SU-DHL-6 (cell line): Measurements from ENCODE around the gene MDM4.

Source experiments
- EZH2phosphoT487 ChIP-seq: fragments of 200-600 bp; sonication (generic), shearing (Covaris generic); conservative IDR thresholded peaks from 2 replicates; pipeline ENCODE4 v1.6.1; 2018; ENCODE audit warnings: mild to moderate bottlenecking, antibody characterized with exemption, low read length, moderate library complexity, mixed read lengths
- TF ChIP-seq, protein P1 (sequence below): fragments of 200-600 bp; sonication (generic); IDR thresholded peaks from one replicate; pipeline ENCODE4 v1.5.1; 2017; ENCODE audit warnings: antibody characterized with exemption, mild to moderate bottlenecking, low read length, moderate library complexity; ENCODE audit not compliant: insufficient read depth, poor library complexity, severe bottlenecking

DNA sequence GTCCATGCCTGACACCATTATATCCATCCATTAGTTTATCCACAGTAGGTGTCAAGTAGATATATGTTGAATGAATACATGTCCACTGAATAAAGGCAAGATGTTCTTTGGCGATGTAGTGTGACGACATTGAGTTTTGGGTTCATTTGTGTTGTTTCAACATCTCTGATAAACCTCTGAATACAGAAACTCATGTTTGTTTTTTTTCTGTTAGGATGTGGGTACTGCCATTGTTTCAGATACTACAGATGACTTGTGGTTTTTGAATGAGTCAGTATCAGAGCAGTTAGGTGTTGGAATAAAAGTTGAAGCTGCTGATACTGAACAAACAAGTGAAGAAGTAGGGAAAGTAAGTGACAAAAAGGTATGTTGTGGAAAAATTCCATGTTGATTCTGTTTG, 28.1 kb downstream of the MDM4 start:
- TF ChIP-seq, protein P1, sequence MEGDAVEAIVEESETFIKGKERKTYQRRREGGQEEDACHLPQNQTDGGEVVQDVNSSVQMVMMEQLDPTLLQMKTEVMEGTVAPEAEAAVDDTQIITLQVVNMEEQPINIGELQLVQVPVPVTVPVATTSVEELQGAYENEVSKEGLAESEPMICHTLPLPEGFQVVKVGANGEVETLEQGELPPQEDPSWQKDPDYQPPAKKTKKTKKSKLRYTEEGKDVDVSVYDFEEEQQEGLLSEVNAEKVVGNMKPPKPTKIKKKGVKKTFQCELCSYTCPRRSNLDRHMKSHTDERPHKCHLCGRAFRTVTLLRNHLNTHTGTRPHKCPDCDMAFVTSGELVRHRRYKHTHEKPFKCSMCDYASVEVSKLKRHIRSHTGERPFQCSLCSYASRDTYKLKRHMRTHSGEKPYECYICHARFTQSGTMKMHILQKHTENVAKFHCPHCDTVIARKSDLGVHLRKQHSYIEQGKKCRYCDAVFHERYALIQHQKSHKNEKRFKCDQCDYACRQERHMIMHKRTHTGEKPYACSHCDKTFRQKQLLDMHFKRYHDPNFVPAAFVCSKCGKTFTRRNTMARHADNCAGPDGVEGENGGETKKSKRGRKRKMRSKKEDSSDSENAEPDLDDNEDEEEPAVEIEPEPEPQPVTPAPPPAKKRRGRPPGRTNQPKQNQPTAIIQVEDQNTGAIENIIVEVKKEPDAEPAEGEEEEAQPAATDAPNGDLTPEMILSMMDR = no peak
- TF ChIP-seq EZH2phosphoT487 = no peak
